HG02943 (cell line): ENCODE results near the gene AGAP1.
"Not testable (repeated sequence)": the region's sequence is repeated elsewhere in the genome, so short reads cannot be mapped to it uniquely, and the experiment has no call there.

Experiments used
- ATAC-seq: cut with Tn5 transposase; IDR thresholded peaks from one replicate; pipeline ENCODE4 v1.9.1; 2021; ENCODE audit warnings: mild to moderate bottlenecking, low read depth, moderate library complexity; ENCODE audit not compliant: unreplicated experiment

The AGAP1 gene

DNA sequence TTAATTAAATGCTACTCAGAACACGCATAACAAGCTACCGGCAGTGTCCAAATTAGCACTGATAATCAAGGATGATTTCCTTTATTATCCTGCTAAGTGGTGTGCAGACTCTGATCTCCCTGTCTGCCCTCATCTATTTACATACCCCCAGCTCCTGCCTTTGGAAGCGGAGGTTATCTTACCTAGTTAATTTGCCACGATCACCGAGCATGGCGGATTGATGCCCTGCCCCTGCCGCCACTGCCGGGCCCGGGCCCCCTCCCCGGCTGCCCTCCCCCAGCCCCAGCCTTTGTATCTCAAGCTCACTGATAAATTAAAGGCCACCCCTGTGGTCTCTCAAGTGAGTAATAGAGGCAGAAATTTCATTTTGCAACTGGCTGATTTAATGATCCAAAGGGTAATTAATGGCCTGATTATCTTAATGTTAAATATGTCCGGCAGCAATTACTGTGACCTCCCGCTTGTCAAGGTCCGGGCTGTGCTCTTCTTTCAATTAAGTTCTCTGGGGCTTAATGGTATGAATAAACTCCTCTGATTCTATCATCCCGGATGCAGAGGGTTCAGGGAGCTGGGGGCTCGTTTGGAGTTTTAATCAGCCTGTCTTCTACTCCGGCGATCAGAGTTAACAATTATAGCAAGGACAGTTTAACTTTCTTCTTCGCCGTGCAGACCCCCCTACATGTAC, 560.9 kb downstream of the AGAP1 start:
- ATAC-seq: no peak

DNA sequence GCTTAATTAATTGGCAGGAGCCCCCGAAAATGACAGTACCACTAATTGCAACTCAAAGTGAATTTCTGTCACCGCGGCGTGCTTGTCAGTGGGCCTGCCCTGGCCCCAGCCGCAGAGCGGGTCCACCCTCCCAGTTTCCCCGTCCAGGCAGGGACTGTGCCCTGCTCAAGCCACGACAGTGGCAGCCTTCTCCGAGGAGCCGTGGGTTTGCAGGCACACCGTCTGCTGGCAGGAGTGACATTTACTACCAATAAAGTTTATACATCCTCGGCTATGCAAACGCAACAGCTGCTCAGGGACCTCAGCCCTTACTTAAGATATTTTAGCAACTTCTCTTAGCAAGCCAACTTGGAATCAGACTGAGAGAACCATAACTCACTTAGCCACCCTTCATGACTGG, 561.6 kb downstream of the AGAP1 start:
- no peak for ATAC-seq

GRCh38 chr2:236056141-236056540, 562.3 kb downstream of the AGAP1 start:
- no peak for ATAC-seq

- ATAC-seq: no peak
These were observed 563.5 kb downstream of the AGAP1 start for GRCh38 chr2:236057375-236057774.

DNA sequence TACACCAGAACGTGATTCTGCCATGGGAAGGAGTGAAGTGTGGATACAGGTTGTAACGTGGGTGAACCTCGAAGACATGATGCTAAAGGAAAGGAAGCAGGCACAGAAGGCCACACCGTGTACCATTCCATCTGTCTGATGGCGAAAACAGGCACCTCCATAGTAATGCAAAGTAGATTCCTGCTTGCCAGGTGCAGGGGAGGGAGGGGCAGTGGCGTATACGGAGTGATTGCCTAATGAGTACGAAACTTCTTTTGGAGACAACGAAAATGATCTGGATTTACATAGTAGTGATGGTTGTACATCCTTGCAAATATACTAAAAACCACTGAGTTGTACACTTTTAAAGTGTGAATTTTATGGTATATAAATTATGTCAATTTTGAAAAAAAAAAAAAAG, 567.7 kb downstream of the AGAP1 start:
- ATAC-seq: no peak

GRCh38 chr2:236061899-236062298, 568.1 kb downstream of the AGAP1 start:
- no peak for ATAC-seq

DNA sequence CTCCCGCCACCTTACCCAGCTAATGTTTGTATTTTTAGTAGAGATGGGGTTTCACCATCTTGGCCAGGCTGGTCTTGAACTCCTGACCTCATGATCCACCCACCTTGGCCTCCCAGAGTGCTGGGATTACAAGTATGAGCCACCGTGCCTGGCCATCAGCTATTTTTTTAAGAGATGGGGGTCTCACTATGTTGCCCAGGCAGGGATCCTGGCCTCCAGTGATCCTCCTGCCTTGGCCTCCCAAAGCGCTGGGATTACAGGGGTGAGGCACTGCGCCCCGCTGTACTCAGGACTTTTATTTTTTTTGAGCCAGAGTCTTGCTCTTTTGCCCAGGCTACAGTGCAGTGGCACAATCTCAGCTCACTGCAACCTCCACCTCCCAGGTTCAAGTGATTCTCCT, 569.0 kb downstream of the AGAP1 start:
- not testable (repeated sequence) for ATAC-seq

DNA sequence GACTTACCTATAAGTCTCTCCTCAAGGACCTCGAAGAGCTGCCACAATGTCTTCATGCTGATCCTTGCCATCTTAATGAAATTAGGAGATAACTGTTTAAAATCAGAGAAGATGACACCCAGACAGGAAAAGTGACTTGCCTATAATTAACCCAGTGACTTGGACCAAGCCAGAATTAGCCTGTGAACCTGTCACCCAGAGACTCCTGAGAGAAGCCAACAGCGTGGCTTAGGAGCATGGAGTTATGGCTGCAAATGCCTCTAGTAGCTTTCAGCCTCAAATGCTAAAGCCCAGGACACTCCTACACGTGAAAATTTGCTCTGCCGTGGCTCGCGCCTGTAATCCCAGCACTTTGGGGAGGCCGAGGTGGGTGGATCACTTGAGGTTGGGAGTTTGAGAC, 570.2 kb downstream of the AGAP1 start:
- no peak for ATAC-seq

GRCh38 chr2:236065314-236066160, 571.7 kb downstream of the AGAP1 start:
- no peak for ATAC-seq

DNA sequence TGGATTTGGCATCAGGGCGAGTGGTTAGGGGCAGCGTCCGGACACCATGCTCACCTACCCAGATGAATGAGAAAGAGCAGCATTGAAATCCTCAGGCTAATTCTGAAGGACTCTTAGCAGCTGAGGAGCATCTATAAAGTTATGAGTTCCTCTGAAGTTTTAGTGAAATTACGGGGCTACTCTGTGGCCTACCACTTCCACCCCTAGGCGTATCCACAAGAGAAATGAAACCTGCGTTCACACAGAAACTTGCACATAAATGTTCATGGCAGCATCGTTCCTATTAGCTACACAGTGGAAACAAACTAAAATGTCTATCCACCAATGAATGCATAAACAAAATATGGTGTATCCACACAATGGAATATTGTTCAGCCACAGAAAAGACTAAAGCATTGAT, 576.4 kb downstream of the AGAP1 start:
- ATAC-seq: no peak

GRCh38 chr2:236073246-236073645, 579.4 kb downstream of the AGAP1 start:
- ATAC-seq: no peak

DNA sequence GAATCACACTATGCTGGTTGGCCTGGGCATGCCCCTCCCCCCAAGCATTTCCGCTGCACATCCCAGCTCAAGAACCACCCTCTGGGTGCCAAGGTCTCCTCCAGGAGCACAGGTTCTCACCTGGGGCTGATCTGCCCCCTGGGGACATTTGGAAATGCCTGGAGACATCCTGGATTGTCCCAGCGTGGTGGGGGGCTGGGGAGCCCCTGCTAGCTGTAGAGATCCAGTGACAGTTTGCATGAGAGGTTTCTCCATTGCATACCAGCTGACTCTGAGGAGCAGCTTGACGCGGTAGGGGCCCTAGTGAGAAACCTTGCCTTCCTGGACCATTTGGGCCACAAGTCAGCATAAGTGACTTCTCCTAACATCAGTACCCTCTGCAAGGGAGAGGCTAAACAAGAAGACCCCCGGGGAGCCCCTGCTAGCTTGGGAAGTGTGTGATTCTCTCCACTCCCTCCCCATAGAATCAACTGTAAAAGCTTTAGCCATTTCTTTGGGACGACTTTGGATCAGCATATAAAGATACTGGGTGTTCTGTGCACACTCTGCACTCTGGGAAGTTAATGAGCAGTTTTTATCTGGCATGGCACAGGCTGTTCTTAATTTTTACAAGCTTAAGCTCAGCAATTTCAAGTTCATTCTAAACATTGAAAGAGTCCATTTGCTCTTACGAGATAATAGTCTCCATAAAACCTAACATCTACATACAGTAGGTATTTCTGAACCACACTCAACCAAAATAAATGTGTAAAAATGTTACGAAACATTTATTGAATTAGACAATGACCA, 580.2 kb downstream of the AGAP1 start:
- no peak for ATAC-seq

DNA sequence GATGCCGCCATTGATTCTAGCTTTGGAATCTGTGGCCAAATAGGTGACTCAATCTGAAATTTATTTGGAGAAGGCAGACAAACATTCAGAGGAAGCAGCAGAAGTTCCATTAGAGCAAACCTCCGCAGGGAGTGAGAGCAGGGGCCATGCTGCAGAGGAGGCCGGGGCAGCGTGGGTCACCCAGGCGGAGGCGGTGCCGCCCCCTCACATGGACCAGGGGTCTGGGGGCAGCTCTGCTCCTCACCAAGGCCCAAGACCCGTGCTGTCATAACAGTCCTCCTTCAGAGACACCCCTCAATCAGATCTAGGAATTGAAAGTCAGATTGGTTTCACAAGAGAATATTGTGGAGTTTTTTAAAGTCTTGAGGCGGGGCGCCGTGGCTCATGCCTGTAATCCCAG, 582.0 kb downstream of the AGAP1 start:
- no peak for ATAC-seq

DNA sequence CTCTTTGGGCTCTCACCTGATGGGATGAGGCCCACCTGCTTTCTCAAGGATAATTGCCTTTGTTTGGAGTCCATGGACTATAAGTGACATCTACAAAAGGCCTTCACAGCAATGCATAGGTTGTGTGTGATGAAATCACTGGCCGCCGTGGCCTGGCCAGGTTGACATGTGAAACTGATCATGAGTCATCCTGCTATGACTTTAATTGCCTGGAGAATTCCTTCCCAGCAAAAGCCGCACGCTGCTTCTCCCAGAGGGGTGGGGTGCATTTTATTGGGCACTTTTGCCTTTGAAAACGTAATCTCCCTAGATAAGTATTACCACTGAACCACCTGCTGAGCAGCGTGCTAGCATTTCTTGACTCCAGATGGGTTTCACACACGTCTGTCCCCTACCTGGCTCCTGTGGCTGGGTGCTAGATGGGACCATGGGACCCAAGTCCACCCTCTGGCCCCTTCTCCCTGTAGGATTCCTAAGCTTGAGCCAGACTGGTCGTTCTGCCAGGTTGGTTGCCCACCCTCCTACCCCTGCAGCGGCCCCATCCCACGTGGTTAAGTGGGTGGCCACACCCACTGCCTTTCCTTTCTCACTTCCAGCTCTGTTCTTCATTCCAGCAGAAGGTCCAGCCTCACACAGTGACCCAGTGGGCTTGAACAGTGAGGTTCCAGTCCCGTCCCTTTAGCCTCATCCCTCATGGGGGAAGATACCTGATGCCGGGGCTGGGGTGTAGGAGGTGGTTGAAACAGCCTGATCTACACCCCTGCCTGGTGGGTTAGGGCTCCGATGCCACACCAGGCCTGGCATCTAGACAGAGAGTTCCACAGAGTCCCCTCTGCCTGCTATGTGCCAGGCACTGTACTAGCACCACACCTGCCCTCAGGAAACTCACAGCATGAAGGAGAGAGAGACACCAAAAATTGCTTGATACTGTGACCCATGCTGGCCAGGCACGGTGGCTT, 584.7 kb downstream of the AGAP1 start:
- no peak for ATAC-seq

- no peak for ATAC-seq
These were observed 586.6 kb downstream of the AGAP1 start for GRCh38 chr2:236080412-236080811.

DNA sequence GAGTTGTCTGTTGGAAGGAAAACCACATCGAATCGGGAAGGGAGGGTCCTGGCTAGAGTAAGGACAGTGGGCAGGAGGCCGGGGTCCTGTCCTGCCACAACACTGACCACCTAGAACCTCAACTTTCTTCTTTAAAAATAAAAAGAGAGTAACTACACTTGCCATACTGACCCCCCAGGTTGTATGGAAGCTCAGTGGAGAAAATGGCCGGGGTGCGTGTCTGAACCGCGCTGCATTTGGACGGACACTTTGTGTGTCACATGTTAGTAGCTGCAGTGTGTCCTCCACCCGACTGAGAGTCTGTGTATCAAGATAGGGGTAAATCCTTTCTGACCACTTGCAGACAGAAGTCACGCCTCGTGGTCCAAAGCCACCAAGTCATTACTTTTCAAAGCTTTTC, 587.3 kb downstream of the AGAP1 start:
- ATAC-seq: no peak

- ATAC-seq: no peak
These were observed 588.2 kb downstream of the AGAP1 start for GRCh38 chr2:236082061-236082460.

- ATAC-seq: no peak
These were observed 590.1 kb downstream of the AGAP1 start for GRCh38 chr2:236083934-236084333.

GRCh38 chr2:236085211-236085610, 591.4 kb downstream of the AGAP1 start:
- ATAC-seq: no peak

DNA sequence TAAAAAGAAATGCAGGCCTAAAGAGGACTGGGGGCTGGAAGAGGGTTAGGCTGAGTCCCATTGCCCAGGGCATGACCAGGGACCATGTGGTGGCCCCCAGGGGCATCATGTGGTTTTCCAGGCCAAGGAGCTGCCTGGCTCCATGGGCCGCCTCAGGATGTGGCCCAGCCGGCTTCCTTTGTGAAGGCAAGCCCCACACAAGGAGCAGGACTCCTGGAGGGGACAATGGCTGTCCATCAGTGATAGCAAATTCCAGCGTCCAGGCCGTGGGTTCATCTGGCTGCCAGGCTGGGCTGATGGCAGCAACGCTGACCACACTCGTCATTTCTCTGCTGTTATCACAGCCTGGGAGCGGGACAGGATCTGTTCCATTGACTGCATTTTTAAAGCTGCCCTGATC, 591.8 kb downstream of the AGAP1 start:
- ATAC-seq: no peak
